Measurements from ENCODE around the gene ZBTB22.
"Not testable (repeated sequence)": the region's sequence is repeated elsewhere in the genome, so short reads cannot be mapped to it uniquely, and the experiment has no call there.

Gene ZBTB22

GRCh38 chr6:33278810-33279209 is 38.7 kb downstream of the ZBTB22 start:
- no peak for DNase-seq

- DNase-seq = no peak
Measured at GRCh38 chr6:33278392-33278741, 39.2 kb downstream of the ZBTB22 start.

- no peak for DNase-seq
Measured at GRCh38 chr6:33277663-33278391, 39.7 kb downstream of the ZBTB22 start.

GRCh38 chr6:33276864-33277662 is 40.5 kb downstream of the ZBTB22 start, which contains the start of gene B3GALT4:
B3GALT4 (plus strand) TSS chr6:33277123; CDS start chr6:33277420, 297 bp downstream.
- DNase-seq = peak; percentile 87

GRCh38 chr6:33276581-33276863 is 41.0 kb downstream of the ZBTB22 start:
- DNase-seq = no peak

GRCh38 chr6:33275795-33276580 is 41.6 kb downstream of the ZBTB22 start:
- DNase-seq = not testable (repeated sequence)

- no peak for DNase-seq
Measured at GRCh38 chr6:33273924-33274902, 43.3 kb downstream of the ZBTB22 start.

GRCh38 chr6:33273129-33273923 is 44.2 kb downstream of the ZBTB22 start:
- no peak for DNase-seq

GRCh38 chr6:33272275-33273128 is 45.0 kb downstream of the ZBTB22 start:
- no peak for DNase-seq

- DNase-seq = peak; percentile 97
Measured at GRCh38 chr6:33271468-33272274, 45.9 kb downstream of the ZBTB22 start, which contains the start of the genes RPS18 and VPS52. RPS18 (plus strand) TSS chr6:33272075; CDS start chr6:33272120, 45 bp downstream. VPS52 (minus strand) TSS chr6:33271876; CDS start chr6:33271675, 201 bp downstream.

- no peak for DNase-seq
Measured at GRCh38 chr6:33271117-33271467, 46.5 kb downstream of the ZBTB22 start.
